A549 treated with AZD9567 at 1 μM for 4 hours (cell line): Measurements from ENCODE around the gene CD38. TPM values are rescaled to one million over a fixed set of nuclear protein-coding genes. Genes with fewer than 3 reads are reported as not detected.

Experiments used
- total RNA-seq: library from RNA; stranded (reverse); fragments of 200-300 nt; extraction: Qiagen RNA extraction; gene quantifications from 5 replicates; pipeline ENCODE4 v1.2.3, GENCODE V29; 2022; ENCODE audit not compliant: insufficient read depth

The CD38 gene
- total RNA-seq, result 6.3 to 14.3 TPM (median 10.8 TPM) in 5 replicates

DNA sequence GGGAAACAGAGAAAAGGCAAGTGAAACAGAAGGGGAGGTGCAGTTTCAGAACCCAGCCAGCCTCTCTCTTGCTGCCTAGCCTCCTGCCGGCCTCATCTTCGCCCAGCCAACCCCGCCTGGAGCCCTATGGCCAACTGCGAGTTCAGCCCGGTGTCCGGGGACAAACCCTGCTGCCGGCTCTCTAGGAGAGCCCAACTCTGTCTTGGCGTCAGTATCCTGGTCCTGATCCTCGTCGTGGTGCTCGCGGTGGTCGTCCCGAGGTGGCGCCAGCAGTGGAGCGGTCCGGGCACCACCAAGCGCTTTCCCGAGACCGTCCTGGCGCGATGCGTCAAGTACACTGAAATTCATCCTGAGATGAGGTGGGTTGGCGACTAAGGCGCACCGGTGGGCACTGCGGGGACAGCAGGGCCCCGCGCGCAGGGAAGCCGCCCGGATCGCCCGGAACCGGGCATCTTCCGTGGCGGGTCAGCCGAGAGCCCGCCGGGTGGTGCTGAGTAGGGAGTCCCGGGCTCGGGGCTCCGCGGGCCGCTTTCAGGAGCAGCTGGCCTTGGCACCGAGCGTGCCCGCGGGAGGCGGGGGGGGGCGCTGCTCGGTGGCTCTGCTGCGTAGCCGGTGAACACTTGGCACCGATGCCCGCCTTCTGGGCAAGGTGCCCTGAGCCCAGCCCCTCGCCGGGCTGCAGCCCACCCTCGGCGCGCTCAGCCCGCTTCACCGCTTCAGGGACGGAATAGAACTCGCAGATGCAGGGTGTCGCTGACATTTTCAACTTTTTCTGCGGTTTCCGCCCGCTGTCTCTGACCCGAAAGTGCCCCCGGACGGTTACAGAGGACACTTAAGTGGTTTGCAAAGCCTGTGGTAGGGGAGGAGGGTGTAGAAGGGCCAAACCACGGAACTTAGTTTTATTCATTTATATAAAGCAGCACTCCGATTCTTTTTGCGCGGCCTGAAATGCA lies at the start of gene CD38:
Gene CD38 (plus strand): TSS at position 40 of the 953 bp plus-strand sequence. CDS start 87 bp downstream, at position 127.

Other genes starting within 250 kb of the CD38 start
- 28.9 to 42.8 TPM (median 31.1 TPM) in 5 replicates for gene FBXL5, start 123.0 kb upstream of the CD38 start, total RNA-seq
- 25.0 to 35.7 TPM (median 28.2 TPM) in 5 replicates for gene FAM200B, start 96.5 kb upstream of the CD38 start, total RNA-seq
- 15.0 to 18.2 TPM (median 15.2 TPM) in 5 replicates for gene BST1, start 75.3 kb upstream of the CD38 start, total RNA-seq
- 2.2 to 6.8 TPM (median 2.3 TPM) in 5 replicates for gene FGFBP1, start 160.4 kb downstream of the CD38 start, total RNA-seq
- gene FGFBP2, start 184.8 kb downstream of the CD38 start, total RNA-seq, result 0.12 to 0.17 TPM (median 0.13 TPM) in 3 of 5 replicates, not detected in the others